ENCODE data around the gene BRD3. TPM values are rescaled to one million over a fixed set of nuclear protein-coding genes. Genes with fewer than 3 reads are reported as not detected.

The BRD3 gene
- total and polyA plus RNA-seq, 12 donors = 5.7 to 34.4 (median 28.9) TPM

- 80 to 82% methylated on average over 28 of the region's 28 CpGs for WGBS, 2 donors
- DNase-seq (no peak), ATAC-seq (no peak)
- intact Hi-C loops (cut with DNase I) = no loop called here
- Histone ChIP-seq H3K4me3 (no peak overlapping the region), H3K36me3 (peaks cover 0 to 5% (median 3%) of the 10 kb centered on the region in 9 donors), H3K27ac (no peak overlapping the region), H3K9me3 (no peaks in the 10 kb centered on the region), H3K4me1 (peaks cover 43 to 81% (median 68%) of the 10 kb centered on the region in 9 donors), H3K27me3 (no peaks in the 10 kb centered on the region)
- no peak for TF ChIP-seq CTCF (IDR thresholded peaks at IDR 0.05)
Measured at GRCh38 chr9:134057751-134058701, 9.8 kb downstream of the BRD3 start.

GRCh38 chr9:134057307-134057657, 10.5 kb downstream of the BRD3 start:
- no peak overlapping the region for H3K4me3 ChIP-seq
- H3K27ac ChIP-seq = no peak overlapping the region
- no peak for TF ChIP-seq CTCF (IDR thresholded peaks at IDR 0.05)
- H3K4me1 ChIP-seq = peaks cover 38 to 74% (median 61%) of the 10 kb centered on the region in 9 donors
- no peaks in the 10 kb centered on the region for H3K27me3 ChIP-seq
- H3K9me3 ChIP-seq = no peaks in the 10 kb centered on the region
- ATAC-seq (no peak), DNase-seq (no peak)
- H3K36me3 ChIP-seq = peaks cover 0 to 13% (median 7%) of the 10 kb centered on the region in 9 donors
- WGBS, 2 donors = 88 to 90% methylated on average over 13 of the region's 13 CpGs
- intact Hi-C loops (cut with DNase I) = no loop called here

GRCh38 chr9:134056483-134057306, 11.1 kb downstream of the BRD3 start:
- intact Hi-C loops (cut with DNase I) = no loop called here

More at GRCh38 chr9:134056483-134057306, 11.1 kb downstream of the BRD3 start:
- Histone ChIP-seq H3K27me3 (no peaks in the 10 kb centered on the region), H3K36me3 (peaks cover 0 to 18% (median 11%) of the 10 kb centered on the region in 9 donors), H3K27ac (peak overlapping the region in 3 of 10 donors; percentile 22 to 28 (median 22)), H3K9me3 (no peaks in the 10 kb centered on the region), H3K4me3 (no peak overlapping the region), H3K4me1 (peaks cover 32 to 68% (median 55%) of the 10 kb centered on the region in 9 donors)
- 66 to 68% methylated on average over 23 of the region's 23 CpGs for WGBS, 2 donors
- no peak for ATAC-seq
- DNase-seq = no peak
- no peak for TF ChIP-seq CTCF (IDR thresholded peaks at IDR 0.05)
